HUES48 (cell line): ENCODE results near the gene BCL3.
"Not testable (repeated sequence)": the region's sequence is repeated elsewhere in the genome, so short reads cannot be mapped to it uniquely, and the experiment has no call there.

Experiments used
- H3K27ac ChIP-seq: one replicate; pipeline ENCODE4 v1.7.0; 2013; ENCODE audit warnings: low read depth, low read length, inconsistent platforms
- H3K27me3 ChIP-seq: 2 replicates; pipeline ENCODE4 v1.6.1; 2013; ENCODE audit warnings: mild to moderate bottlenecking, low read length; ENCODE audit not compliant: control insufficient read depth, insufficient read depth
- H3K36me3 ChIP-seq: 2 replicates; pipeline ENCODE4 v1.6.1; 2013; ENCODE audit warnings: low read length; ENCODE audit not compliant: control insufficient read depth, insufficient read depth
- H3K4me1 ChIP-seq: 2 replicates; pipeline ENCODE4 v1.6.1; 2013; ENCODE audit warnings: mild to moderate bottlenecking, low read length; ENCODE audit not compliant: control insufficient read depth, insufficient read depth
- H3K4me3 ChIP-seq: 2 replicates; pipeline ENCODE4 v1.5.1; 2013; ENCODE audit warnings: mild to moderate bottlenecking, low read depth, low read length
- H3K9ac ChIP-seq: 2 replicates; pipeline ENCODE4 v1.6.1; 2013; ENCODE audit warnings: mild to moderate bottlenecking, low read depth, low read length, moderate library complexity
- H3K9me3 ChIP-seq: 2 replicates; pipeline ENCODE4 v1.6.1; 2013; ENCODE audit warnings: low read length; ENCODE audit not compliant: control insufficient read depth, insufficient read depth

BCL3 gene

GRCh38 chr19:44779150-44779549 lies 30.6 kb downstream of the BCL3 start:
- Histone ChIP-seq H3K4me1 (no peaks in the 10 kb centered on the region; the same call in 1 of the 2 replicates), H3K9me3 (no peaks in the 10 kb centered on the region), H3K27me3 (no peaks in the 10 kb centered on the region), H3K27ac (no peak overlapping the region), H3K9ac (no peak overlapping the region), H3K4me3 (no peak overlapping the region), H3K36me3 (peaks cover 4% of the 10 kb centered on the region; the same call in 1 of the 2 replicates)

GRCh38 chr19:44781694-44782093 lies 33.2 kb downstream of the BCL3 start:
- H3K27ac ChIP-seq, H3K9me3 ChIP-seq, H3K4me1 ChIP-seq, H3K27me3 ChIP-seq, H3K9ac ChIP-seq, H3K4me3 ChIP-seq: not testable (repeated sequence)
- peaks cover 17% of the 10 kb centered on the region for H3K36me3 ChIP-seq

GRCh38 chr19:44782729-44783128 lies 34.2 kb downstream of the BCL3 start:
- H3K4me3 ChIP-seq, result no peak overlapping the region
- H3K9me3 ChIP-seq, result no peaks in the 10 kb centered on the region
- H3K27ac ChIP-seq, result no peak overlapping the region
- H3K36me3 ChIP-seq, result peaks cover 23% of the 10 kb centered on the region
- no peaks in the 10 kb centered on the region; the same call in 1 of the 2 replicates for H3K4me1 ChIP-seq
- no peaks in the 10 kb centered on the region for H3K27me3 ChIP-seq
- no peak overlapping the region for H3K9ac ChIP-seq

- Histone ChIP-seq H3K4me3 (no peak overlapping the region), H3K9me3 (no peaks in the 10 kb centered on the region)
Observed at GRCh38 chr19:44783545-44783944, 35.0 kb downstream of the BCL3 start.

GRCh38 chr19:44785271-44785670 lies 36.8 kb downstream of the BCL3 start:
- Histone ChIP-seq H3K27ac (no peak overlapping the region), H3K9ac (no peak overlapping the region), H3K27me3 (no peaks in the 10 kb centered on the region), H3K4me3 (no peak overlapping the region), H3K9me3 (no peaks in the 10 kb centered on the region), H3K4me1 (no peaks in the 10 kb centered on the region; the same call in 1 of the 2 replicates), H3K36me3 (peaks cover 40% of the 10 kb centered on the region)

More at GRCh38 chr19:44783545-44783944, 35.0 kb downstream of the BCL3 start:
- Histone ChIP-seq H3K27ac (no peak overlapping the region), H3K36me3 (peaks cover 26% of the 10 kb centered on the region), H3K27me3 (no peaks in the 10 kb centered on the region), H3K4me1 (no peaks in the 10 kb centered on the region; the same call in 1 of the 2 replicates), H3K9ac (no peak overlapping the region)

GRCh38 chr19:44785993-44786392 lies 37.5 kb downstream of the BCL3 start:
- no peaks in the 10 kb centered on the region; the same call in 1 of the 2 replicates for H3K4me1 ChIP-seq
- peaks cover 42% of the 10 kb centered on the region for H3K36me3 ChIP-seq
- no peak overlapping the region for H3K27ac ChIP-seq
- H3K9ac ChIP-seq, result no peak overlapping the region
- no peaks in the 10 kb centered on the region for H3K9me3 ChIP-seq
- H3K4me3 ChIP-seq, result no peak overlapping the region
- no peaks in the 10 kb centered on the region for H3K27me3 ChIP-seq

GRCh38 chr19:44788971-44789370 lies 40.5 kb downstream of the BCL3 start:
- no peaks in the 10 kb centered on the region for H3K9me3 ChIP-seq
- H3K9ac ChIP-seq, result no peak overlapping the region
- no peaks in the 10 kb centered on the region for H3K27me3 ChIP-seq
- no peak overlapping the region for H3K4me3 ChIP-seq
- H3K4me1 ChIP-seq, result no peaks in the 10 kb centered on the region; the same call in 1 of the 2 replicates
- no peak overlapping the region for H3K27ac ChIP-seq
- peaks cover 62% of the 10 kb centered on the region for H3K36me3 ChIP-seq

GRCh38 chr19:44789943-44790483 lies 41.5 kb downstream of the BCL3 start:
- Histone ChIP-seq H3K4me1 (no peaks in the 10 kb centered on the region), H3K27me3 (no peaks in the 10 kb centered on the region), H3K9me3 (no peaks in the 10 kb centered on the region), H3K27ac (no peak overlapping the region), H3K36me3 (peaks cover 69% of the 10 kb centered on the region), H3K9ac (no peak overlapping the region), H3K4me3 (no peak overlapping the region)

- Histone ChIP-seq H3K9ac (no peak overlapping the region), H3K4me1 (peaks cover 4% of the 10 kb centered on the region; the same call in 1 of the 2 replicates), H3K27ac (no peak overlapping the region), H3K36me3 (peaks cover 63% of the 10 kb centered on the region), H3K4me3 (no peak overlapping the region), H3K27me3 (no peaks in the 10 kb centered on the region), H3K9me3 (no peaks in the 10 kb centered on the region)
Observed at GRCh38 chr19:44792281-44792680, 43.8 kb downstream of the BCL3 start.

GRCh38 chr19:44794610-44795009 lies 46.1 kb downstream of the BCL3 start:
- Histone ChIP-seq H3K27me3 (no peaks in the 10 kb centered on the region), H3K27ac (no peak overlapping the region), H3K36me3 (peaks cover 64% of the 10 kb centered on the region), H3K9me3 (no peaks in the 10 kb centered on the region), H3K9ac (no peak overlapping the region), H3K4me1 (peaks cover 4% of the 10 kb centered on the region; the same call in 1 of the 2 replicates), H3K4me3 (no peak overlapping the region)

- Histone ChIP-seq H3K27me3 (no peaks in the 10 kb centered on the region), H3K27ac (no peak overlapping the region), H3K9ac (no peak overlapping the region), H3K4me1 (peaks cover 10% of the 10 kb centered on the region; the same call in 1 of the 2 replicates), H3K9me3 (no peaks in the 10 kb centered on the region), H3K4me3 (no peak overlapping the region), H3K36me3 (peaks cover 55% of the 10 kb centered on the region)
Observed at GRCh38 chr19:44795398-44795987, 47.0 kb downstream of the BCL3 start.
